ENCODE measurements around the gene XKR7.

The XKR7 gene

GRCh38 chr20:32045999-32046398 is 78.0 kb downstream of the XKR7 start:
- Histone ChIP-seq H3K36me3 (replicated peaks; ENCODE audit: insufficient read depth, low read length) (no peaks in the 10 kb centered on the region), H3K9ac (ENCODE audit: low read length) (no peak overlapping the region), H2AFZ (ENCODE audit: low read length) (no peak overlapping the region), H3K4me1 (ENCODE audit: low read length) (0 out of 2 replicates have a peak, but pooled peaks cover under 1% of the 10 kb centered on the region), H3K27me3 (replicated peaks; ENCODE audit: insufficient read depth, low read length) (peaks cover 44% of the 10 kb centered on the region), H3K4me3 (ENCODE audit: low read length) (no peak overlapping the region), H3F3A (ENCODE audit: insufficient read depth, low read length) (no peaks in the 10 kb centered on the region), H3K79me2 (ENCODE audit: low read length) (no peaks in the 10 kb centered on the region), H4K20me1 (ENCODE audit: insufficient read depth, low read length) (no peaks in the 10 kb centered on the region), H3K4me2 (ENCODE audit: low read depth, low read length) (no peak overlapping the region), H3K9me2 (replicated peaks; ENCODE audit: insufficient read depth, low read length) (no peaks in the 10 kb centered on the region), H3K9me3 (replicated peaks; ENCODE audit: insufficient read depth, low read length) (no peaks in the 10 kb centered on the region), H3K27ac (ENCODE audit: low read length) (no peak overlapping the region)
- TF ChIP-seq EZH2phosphoT487 (IDR thresholded peaks at IDR 0.05; ENCODE audit: low read length), result no peak
- TF ChIP-seq EZH2 (optimal IDR thresholded peaks at IDR 0.05; ENCODE audit: low read depth, low read length), result no peak
- TF ChIP-seq, protein P1, sequence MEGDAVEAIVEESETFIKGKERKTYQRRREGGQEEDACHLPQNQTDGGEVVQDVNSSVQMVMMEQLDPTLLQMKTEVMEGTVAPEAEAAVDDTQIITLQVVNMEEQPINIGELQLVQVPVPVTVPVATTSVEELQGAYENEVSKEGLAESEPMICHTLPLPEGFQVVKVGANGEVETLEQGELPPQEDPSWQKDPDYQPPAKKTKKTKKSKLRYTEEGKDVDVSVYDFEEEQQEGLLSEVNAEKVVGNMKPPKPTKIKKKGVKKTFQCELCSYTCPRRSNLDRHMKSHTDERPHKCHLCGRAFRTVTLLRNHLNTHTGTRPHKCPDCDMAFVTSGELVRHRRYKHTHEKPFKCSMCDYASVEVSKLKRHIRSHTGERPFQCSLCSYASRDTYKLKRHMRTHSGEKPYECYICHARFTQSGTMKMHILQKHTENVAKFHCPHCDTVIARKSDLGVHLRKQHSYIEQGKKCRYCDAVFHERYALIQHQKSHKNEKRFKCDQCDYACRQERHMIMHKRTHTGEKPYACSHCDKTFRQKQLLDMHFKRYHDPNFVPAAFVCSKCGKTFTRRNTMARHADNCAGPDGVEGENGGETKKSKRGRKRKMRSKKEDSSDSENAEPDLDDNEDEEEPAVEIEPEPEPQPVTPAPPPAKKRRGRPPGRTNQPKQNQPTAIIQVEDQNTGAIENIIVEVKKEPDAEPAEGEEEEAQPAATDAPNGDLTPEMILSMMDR (IDR thresholded peaks at IDR 0.05; ENCODE audit: low read length), result no peak
- no peak for DNase-seq

DNA sequence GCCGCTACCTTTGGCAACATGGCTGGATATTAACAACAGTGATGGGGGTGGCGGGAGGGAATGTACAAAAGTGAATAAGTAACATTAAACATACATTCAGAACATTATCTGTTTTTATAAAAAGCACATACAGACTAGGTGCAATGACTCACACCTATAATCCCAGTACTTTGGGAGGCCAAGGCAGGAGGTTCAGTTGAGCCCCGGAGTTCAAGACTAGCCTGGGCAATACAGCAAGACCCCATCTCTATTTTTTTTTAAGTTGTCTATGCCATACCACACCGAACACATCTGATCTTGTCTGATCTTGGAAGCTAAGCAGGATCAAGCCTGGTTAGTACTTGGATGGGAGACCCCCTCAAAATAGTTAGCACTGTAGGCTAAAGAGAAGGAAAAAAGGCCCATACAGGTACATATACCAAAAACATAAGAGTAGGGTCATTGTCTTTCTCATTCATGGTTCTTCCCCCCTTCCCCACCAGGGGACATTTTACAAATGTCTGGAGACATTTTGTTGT is 82.4 kb downstream of the XKR7 start:
- Histone ChIP-seq H3K79me2 (ENCODE audit: low read length) (no peaks in the 10 kb centered on the region), H3K4me1 (ENCODE audit: low read length) (peaks cover 7% of the 10 kb centered on the region; the same call in 1 of the 2 replicates), H3K27ac (ENCODE audit: low read length) (no peak overlapping the region), H3K4me2 (ENCODE audit: low read depth, low read length) (no peak overlapping the region), H3K9me2 (replicated peaks; ENCODE audit: insufficient read depth, low read length) (no peaks in the 10 kb centered on the region), H3K27me3 (replicated peaks; ENCODE audit: insufficient read depth, low read length) (peaks cover 61% of the 10 kb centered on the region), H3K9me3 (replicated peaks; ENCODE audit: insufficient read depth, low read length) (no peaks in the 10 kb centered on the region), H3K9ac (ENCODE audit: low read length) (no peak overlapping the region), H4K20me1 (ENCODE audit: insufficient read depth, low read length) (no peaks in the 10 kb centered on the region), H2AFZ (ENCODE audit: low read length) (no peak overlapping the region), H3K4me3 (ENCODE audit: low read length) (no peak overlapping the region), H3K36me3 (replicated peaks; ENCODE audit: insufficient read depth, low read length) (no peaks in the 10 kb centered on the region), H3F3A (ENCODE audit: insufficient read depth, low read length) (no peaks in the 10 kb centered on the region)
- TF ChIP-seq EZH2phosphoT487 (IDR thresholded peaks at IDR 0.05; ENCODE audit: low read length) (no peak), EZH2 (optimal IDR thresholded peaks at IDR 0.05; ENCODE audit: low read depth, low read length) (no peak)
- TF ChIP-seq, protein P1 (IDR thresholded peaks at IDR 0.05; ENCODE audit: low read length), result no peak
- DNase-seq, result no peak

DNA sequence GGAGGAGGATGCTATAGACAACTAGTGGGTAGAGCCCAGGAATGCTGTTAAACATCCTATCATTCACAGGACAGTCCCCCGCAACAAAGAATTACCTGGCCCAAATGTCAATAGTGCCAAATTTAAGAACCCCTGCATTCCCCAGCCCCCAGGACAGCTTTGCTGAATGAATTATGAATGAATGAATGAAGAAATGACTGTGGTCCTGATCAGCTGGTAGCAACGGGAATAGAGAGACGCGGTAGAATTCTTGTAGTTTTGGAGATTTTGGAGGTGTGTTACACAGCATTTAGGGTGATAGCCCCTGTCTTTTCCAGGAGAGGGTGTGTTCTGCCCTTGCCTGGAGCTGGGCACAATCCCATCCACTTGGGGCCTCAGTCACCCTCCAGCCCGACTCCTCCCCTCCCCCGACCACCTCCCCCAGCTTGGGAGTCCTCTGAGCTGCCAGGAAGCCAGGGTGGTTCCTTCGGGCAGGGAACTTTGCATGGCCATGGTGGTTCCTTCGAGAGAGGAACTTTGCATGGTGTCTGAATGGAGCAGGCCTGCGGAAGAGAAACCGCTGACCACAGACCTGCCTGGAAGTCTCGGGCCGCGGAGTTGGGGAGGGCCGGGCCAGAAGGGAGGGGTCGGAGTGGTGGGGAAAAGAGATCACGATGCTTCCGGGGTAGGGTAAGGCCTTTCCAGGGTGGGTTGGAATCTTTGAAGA is 83.1 kb downstream of the XKR7 start:
- no peak for DNase-seq
- Histone ChIP-seq H3K4me3 (ENCODE audit: low read length) (no peak overlapping the region), H3K9me3 (replicated peaks; ENCODE audit: insufficient read depth, low read length) (no peaks in the 10 kb centered on the region), H3K36me3 (replicated peaks; ENCODE audit: insufficient read depth, low read length) (no peaks in the 10 kb centered on the region), H3F3A (ENCODE audit: insufficient read depth, low read length) (no peaks in the 10 kb centered on the region), H4K20me1 (ENCODE audit: insufficient read depth, low read length) (no peaks in the 10 kb centered on the region), H3K79me2 (ENCODE audit: low read length) (no peaks in the 10 kb centered on the region), H3K9ac (ENCODE audit: low read length) (no peak overlapping the region), H2AFZ (ENCODE audit: low read length) (no peak overlapping the region), H3K27me3 (replicated peaks; ENCODE audit: insufficient read depth, low read length) (peaks cover 67% of the 10 kb centered on the region), H3K4me2 (ENCODE audit: low read depth, low read length) (peak overlapping the region; percentile 78), H3K4me1 (ENCODE audit: low read length) (peaks cover 7% of the 10 kb centered on the region; the same call in 1 of the 2 replicates), H3K27ac (ENCODE audit: low read length) (no peak overlapping the region), H3K9me2 (replicated peaks; ENCODE audit: insufficient read depth, low read length) (no peaks in the 10 kb centered on the region)
- TF ChIP-seq, protein P1 (IDR thresholded peaks at IDR 0.05; ENCODE audit: low read length), result no peak
- TF ChIP-seq EZH2 (optimal IDR thresholded peaks at IDR 0.05; ENCODE audit: low read depth, low read length), result no peak
- TF ChIP-seq EZH2phosphoT487 (IDR thresholded peaks at IDR 0.05; ENCODE audit: low read length), result no peak
